HG03521 (cell line): ENCODE measurements around the gene CD99L2.
A peak's percentile ranks its signal among the peaks of the same experiment; 100 is the strongest.

Source experiments
- ATAC-seq: cut with Tn5 transposase; IDR thresholded peaks from one replicate; pipeline ENCODE4 v1.9.1; 2021; ENCODE audit warnings: mild to moderate bottlenecking, moderate library complexity; ENCODE audit not compliant: unreplicated experiment

The CD99L2 gene

DNA sequence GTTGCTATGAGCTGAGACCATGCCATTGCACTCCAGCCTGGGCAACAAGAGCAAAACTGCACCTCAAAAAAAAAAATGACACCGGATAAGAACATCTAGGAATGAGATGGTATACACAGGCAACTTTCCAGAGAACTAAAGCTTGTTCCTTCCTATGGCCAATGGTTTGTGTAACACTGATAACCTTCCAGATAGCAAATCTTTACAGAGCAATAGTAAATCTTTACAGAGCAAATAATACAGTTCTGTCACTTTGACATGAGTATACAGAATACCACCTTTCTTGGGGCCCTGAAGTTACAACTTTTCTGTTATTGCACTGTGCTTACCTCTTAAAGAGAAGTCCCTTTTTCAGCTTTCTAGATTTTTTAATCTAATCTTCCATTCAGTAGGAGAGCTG is 91.6 kb downstream of the CD99L2 start:
- no peak for ATAC-seq

DNA sequence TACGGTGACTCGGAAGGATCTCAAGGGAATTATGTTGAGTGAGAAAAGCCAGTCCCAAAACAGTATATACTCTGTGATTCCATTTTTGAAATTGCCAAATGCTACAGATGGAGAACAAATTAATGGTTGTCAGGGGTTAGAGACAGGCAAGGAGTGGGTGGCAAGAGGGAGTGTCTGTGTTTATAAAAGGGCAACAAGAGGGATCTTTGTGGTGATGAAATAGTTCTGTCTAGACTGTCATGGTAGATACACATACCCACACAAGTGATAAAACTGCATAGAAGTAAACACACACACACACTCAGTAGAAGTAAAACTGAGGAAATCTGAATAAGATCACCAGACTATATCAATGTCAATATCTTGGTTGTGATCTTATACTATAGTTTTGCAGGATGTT is 92.7 kb downstream of the CD99L2 start:
- no peak for ATAC-seq

DNA sequence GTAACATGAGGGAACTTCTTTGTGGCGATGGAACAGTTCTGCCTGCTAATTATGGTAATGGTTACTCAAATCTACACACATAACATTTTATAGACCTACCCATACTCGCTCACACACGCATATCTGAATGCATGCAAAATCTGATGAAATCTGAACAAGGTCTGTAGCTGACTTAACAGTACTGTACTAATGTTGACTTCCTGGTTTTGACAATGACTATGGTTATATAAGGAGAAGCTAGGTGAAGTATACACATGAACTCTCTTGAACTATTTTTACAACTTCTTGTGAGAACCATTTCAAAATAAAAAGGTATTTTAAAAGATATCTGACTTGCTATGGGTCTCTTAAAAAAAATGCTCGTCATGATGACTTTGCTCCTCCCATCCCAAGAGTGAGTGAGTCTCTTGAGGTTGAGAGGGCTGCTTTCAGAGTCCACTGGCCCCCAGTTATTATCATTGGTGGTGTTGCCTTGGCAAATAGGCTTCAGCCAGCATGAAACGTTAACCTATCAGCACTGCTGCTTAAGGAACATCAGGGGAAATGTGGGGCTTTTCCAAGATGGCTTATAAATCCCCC is 105.4 kb downstream of the CD99L2 start:
- ATAC-seq = no peak

DNA sequence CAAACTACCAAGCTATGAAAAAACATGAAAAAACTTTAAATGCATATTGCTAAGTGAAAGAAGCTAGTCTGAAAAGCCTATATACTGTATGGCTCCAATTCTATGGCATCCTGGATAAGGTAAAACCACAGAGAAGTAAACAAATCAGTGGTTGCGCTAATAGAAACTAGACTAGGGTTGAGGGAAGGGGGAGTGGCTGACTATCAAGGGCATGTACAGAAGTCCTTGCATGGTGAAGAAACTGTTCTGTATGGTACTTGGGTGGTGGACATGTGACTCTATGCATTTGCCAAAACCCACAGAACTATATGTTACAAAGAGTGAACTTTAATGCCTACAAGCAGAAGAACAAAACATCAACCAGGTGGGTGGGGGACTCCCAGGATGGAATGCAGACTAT is 108.4 kb downstream of the CD99L2 start:
- no peak for ATAC-seq

DNA sequence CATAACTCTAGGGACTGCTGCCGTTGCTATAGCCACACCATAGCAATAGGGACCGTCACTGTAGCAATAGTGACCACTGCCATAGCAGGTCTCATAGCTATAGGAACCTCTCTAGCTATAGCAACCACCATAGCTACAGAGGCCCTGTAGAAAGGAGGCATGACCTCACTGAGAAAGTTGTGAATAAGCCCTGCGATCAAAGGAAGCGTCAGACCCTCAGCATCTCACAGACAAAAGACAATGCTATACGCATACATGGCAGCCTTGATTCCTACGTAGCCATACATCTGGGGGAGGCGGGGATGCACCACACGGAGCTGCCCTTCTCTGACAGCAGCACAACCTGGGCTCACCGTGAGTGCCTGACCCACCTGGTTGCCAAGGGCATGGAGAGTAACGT is 116.8 kb downstream of the CD99L2 start:
- ATAC-seq = no peak

DNA sequence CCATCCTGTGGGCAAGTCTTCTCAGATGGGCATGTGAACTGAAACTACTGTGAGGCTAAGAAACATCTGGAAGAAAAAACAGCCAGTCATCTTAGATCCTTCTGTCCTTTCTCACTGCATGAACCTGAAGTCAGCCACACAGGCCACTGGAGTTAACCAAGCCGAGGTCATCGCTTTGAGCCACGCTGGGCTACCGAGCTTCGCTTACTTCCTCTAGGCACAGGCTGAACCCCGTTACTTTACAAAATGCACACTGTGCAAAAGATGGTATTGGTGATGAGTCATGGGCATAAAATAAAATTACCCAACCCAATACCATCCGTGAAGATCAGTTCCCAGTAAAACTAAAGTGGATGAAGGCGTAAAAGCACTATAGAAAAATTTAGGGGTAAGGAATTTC is 119.1 kb downstream of the CD99L2 start:
- no peak for ATAC-seq

DNA sequence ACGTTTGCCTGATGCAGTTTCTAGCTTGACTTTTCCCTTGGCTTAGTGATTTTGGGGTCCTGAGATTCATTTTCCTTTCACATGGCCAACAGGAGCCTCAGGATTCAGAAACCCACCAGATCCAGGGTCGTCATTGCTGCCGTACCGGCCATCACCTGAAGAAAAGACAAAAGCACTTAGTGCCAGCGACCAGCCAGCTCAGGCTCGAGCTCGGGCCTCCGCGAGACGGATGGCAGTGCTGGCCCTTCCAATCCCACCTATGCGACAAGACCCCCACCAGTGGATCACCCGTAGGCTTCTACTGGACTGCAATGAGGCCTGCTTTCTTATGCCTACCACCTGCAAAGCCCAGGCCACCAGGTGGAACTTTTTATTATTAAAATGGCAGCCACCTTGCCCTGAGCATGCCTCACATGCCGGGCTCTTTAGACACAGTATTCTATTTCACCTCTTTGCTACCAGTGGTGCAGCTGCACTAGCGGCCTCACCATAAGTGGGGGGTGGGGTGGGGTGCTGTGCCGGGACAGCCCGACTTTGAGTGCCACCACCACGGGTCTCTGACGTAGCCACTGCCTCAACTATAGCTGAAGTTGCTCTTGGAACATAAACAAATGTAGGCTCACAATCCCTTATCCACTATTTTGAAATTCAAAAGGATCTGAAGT is 121.0 kb downstream of the CD99L2 start:
- ATAC-seq = no peak

DNA sequence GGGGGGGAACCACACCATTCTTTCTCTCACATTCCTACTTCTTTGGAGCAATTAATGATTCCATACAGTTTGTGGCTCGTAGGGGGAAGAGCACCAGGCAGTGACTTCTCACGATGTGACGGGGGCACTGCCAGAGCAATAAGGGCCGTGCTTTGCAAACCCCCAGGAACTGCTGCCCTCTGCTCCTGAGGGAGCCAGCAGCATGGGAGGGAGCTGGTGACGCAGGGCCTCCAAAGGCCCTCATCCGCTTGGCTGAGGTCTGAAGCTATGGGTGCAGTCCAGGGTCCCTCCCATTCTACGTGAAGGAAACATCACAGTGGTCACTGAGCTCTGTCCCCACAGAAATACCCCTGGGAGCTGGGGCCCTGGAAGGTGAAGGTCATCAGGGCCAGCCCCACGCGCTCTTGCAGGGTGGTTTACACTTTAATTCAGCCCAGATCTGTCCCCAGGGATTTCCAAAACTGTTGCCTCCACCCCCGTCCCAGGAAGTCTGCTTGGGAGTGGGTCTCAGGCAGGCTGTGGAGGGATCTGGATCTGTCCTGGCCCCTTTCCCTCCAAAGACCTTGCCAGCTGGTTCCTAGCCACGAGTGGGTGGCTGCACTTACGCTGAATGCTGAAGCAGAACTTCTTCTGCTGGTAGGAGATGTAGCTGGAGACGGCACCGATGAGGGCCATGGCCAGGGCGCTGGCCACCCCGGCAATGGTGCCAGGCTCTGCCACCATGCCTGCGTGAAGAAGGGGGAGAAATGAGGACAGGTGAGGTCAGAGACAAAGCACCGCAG is 122.7 kb downstream of the CD99L2 start:
- ATAC-seq = no peak

DNA sequence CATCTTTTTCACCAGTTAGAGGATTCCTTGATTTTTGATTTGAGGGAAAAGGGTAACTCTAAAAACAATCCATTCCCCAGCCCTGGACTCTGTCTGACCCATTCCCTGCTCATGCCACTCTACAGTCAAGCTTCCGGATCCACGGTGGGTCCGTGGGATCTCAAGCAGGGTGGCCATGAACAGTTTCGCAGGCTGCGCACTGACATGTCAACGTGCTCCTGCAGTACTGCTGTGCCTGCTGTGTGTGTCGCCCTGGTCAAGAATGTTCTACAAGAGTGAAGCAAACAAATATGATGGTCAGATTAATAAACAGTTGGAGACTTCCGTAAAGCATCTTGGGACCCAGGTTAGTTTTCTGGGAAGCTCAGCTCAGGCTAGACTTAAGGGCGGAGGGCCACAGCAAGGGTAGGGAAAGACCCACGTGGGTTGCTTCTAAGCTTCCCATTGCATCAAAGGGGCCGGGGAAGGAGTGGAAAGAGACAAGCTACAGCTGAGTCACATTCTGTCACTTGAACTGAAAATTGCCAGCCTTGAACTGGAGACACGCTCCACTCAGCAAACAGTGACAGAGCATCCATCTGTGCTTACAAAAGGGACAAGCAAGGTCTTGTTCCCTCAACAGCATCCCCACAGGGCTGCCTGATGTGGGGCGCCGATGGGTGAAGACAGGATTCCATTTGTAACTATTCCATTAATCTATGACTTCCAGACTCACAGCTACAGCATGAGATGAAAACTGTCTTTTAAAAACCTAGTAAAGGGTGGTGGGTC is 123.5 kb downstream of the CD99L2 start:
- ATAC-seq = no peak

DNA sequence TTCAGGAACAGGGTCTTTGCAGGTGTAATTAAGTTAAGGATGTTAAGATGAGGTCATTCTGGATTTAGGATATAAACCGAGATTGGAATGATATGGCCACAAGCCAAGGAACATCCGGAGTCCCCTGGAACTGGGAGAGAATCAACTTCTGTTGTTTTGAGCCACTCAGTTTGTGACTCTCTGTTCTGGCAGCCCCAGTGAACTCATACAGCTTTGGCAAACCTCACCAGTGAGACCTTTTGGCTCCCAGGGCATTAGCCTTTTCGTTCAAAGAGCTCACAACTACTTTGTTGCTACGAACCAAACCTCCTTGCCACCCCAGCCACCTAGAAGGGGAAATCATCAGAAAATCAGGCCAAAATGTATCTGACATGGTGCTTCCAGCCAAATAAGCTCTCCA is 124.8 kb downstream of the CD99L2 start:
- ATAC-seq = no peak

DNA sequence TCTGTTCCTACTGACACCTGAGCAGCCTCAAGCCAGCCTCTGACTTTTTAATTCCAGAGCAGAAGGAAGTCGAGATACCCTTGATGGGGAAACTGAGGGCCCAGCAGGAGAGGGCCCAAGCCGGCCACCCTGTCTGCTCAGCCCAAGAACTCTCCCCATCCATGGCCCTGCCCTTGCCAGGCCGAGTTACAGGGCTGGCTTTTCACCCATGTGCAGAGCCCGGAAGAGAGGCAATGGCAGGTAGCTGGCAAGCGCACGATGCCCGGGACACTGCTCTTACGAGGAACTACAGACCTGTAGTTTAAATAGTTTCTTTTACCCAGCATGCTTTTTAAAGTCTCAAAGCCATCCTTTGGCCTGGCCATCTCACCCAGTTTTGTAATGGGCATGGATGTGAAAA is 125.4 kb downstream of the CD99L2 start:
- ATAC-seq = no peak

DNA sequence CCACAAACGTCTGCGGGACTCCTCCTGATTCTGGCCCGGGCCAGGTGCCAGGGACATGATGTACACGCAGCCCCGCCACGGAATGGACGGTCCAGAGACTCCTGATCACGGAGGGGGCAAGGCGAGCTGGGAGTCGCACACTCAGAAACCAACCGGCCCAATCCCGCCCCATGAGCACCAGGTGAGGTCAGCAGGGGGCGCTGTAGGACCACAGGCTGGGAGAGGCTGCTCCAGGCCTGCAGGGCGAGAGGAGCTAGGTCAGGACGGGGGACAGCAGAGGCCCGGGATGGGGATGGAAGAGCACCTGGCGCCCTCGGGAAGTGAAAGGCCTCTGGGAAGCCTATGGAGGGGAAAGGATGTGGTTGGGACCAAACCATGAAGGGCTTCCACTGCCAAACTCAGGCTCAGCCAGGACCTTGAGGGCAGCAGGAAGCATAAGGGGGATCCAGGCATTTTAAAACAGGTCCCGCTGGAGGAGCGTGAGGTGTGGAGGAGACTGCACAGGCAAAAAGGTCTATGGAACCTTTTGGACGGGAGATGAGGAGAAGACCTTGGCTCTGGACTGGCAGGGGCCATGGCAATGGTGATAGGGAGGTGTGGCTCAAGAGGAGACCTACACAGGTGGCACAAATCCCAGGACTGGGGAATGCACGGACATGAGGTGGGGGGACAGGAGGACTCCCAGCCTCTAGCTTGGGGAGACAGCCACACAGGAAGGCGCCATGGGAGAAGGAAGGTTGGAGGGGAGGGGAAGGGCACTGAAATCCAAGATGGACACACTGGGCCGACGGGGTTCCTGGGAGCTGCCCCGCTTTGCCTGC is 126.1 kb downstream of the CD99L2 start:
- peak; percentile 74 for ATAC-seq

DNA sequence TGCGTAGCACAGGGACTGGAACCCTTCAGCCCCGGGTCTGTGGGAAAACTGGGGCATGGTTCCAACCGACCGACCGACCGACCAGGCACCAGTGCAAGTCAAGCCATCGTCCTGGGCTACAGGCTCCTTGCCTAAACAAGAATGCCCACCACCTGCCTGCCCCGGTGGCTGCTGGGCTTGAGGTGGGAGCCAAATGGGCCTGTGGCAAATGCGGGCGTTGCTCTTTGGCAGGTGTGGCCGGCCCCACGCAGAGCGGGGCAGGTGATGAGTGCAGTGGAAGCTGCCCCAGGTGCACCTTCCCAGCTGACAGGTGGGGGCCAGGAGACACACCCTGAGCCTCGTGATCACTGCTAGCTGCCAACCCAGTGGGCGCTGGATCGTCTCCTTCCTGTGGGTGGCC is 127.4 kb downstream of the CD99L2 start:
- no peak for ATAC-seq

DNA sequence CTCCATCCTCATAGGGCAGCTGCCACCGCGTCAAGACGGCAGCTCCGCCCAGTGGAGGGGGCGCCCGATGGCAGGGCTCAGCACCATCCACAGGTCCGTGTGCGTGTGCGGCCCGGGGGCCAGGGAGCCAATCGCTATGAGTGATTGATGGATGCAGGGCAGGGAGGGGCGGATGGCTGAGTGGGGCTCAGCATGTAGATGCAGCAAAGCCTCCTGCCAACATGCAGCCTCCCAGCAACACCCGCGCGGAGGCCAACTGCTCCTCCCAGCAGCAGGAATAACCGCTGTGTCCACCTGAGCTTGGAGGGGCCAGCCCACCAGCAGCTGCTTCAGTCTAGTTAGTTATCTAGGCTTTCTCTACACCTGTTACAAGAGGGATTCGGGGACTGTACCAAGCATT is 127.8 kb downstream of the CD99L2 start:
- ATAC-seq = no peak

DNA sequence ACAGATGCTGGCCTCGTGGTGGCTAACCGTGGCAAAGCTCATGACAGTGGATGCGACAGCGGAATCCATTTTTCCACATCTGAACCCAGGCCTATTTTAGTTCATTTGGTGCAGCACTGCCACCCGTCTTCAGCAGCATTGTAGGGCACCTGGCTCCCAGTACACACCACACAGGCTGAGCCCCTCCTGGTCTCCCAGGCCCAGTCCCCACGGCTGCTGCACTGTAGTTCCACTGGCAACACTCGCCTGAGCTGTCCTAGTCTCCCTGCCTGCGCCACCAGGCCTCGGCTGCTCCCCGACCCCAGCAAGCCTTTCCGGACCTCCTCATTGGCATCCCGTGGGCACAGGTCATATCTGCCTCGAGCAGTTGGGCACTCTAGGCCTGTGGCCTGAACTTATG is 129.1 kb downstream of the CD99L2 start:
- no peak for ATAC-seq

DNA sequence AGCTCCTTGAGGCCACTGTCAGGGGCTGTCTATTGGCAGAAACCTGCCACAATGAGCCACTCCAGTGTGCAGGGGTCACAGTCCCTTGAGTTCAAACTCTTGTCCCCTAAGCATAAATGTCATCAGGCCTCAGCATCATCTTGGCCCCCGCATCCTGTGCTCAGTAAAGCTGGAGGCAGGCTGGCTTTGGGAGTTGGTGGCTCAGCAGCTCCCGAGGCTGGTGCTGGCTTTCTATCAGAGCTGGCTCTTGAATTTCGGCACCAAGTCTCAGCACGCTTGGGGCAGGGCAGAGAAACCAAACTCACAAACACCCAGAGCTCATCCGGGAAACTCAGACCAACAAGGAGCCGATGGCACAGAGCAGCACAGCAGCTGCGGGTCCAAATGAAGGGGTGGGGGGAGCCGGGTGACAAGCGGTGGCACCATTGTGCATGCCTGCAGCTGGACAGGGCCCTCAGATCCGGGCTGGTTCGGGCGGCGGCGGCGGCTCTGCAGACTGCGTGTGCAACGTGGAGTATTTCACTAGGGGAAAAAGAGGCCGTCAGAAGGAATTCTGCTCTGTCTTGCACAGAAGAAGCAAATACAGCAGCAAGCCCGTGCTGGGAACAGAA is 129.8 kb downstream of the CD99L2 start:
- no peak for ATAC-seq

DNA sequence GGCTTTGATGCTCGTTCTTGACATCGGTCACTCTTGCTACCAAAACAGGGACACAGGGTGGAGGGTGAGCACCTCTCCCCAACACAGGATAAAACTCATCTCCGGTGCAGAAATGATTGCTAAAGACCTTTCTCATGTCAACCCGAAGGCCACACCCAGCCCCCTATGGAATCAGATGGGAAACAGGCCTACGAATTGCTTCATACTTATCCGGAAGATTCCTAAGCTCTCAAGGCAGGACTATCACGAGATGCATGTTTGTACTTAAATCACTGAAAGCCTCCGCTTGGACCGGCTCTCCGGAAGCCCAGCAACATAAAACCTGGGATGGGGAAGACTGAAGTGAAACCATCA is 130.4 kb downstream of the CD99L2 start:
- no peak for ATAC-seq

DNA sequence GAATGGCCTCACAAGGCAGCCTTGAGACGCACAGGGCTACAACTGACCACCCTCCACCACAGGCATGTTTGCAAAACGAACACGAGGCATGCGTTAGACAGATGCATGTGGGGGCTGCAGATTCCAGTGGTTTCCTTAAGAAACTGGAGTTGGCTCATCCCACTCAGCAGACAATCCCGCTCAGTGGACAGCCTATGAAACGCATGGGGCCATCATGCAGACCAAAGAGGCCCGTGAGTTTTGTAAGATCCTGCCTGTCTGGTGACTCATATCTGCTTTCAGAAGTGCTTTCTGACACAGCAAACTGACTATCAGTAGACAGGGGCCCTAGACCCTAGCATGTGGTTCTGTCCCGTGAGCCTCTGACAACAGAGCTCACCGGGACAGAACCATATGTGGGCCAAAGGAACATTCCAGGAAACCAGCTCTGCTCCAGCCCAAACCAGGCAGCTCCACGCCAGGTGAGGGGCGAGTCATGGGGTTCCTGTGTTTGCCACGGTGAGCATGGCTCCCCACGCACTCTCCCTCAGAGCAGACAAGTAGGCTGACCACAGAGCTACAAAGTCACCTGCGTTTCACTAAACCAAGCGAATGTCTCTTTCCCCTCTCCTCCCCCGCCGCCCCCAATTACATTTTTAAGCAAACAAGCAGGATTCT is 130.9 kb downstream of the CD99L2 start:
- no peak for ATAC-seq

DNA sequence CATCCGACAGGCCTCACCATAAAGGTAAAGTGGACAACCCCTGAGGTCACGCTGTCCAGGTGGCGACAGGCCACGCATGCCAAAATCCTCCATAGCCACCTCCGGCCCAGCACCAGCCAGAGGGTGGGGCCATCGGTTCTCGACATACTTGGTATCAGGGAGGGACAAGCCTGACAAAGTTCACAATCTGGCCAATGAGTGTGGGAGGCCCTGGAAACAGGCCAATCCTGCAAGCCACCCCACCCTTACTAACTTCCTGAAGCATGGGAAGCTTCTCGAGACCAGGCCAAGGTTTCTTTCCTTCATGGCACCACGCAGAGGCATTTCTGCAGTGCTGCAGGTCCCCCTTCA is 131.4 kb downstream of the CD99L2 start:
- ATAC-seq = no peak
